GM19351 (cell line): ENCODE measurements around the gene SLFN14.
A peak's percentile ranks its signal among the peaks of the same experiment; 100 is the strongest.
"Not testable (repeated sequence)": the region's sequence is repeated elsewhere in the genome, so short reads cannot be mapped to it uniquely, and the experiment has no call there.

Source experiments
- ATAC-seq: cut with Tn5 transposase; IDR thresholded peaks from one replicate; pipeline ENCODE4 v1.9.1; 2021; ENCODE audit warnings: mild to moderate bottlenecking, moderate library complexity; ENCODE audit not compliant: unreplicated experiment

Gene SLFN14

GRCh38 chr17:35560703-35561102 is at the start of gene SLFN14:
Gene SLFN14, minus strand, starts transcription at chr17:35560819. Its CDS starts 2,757 bp downstream, at chr17:35558062.
- no peak for ATAC-seq

GRCh38 chr17:35609831-35610230 is 49.2 kb upstream of the SLFN14 start:
- no peak for ATAC-seq

- no peak for ATAC-seq
Measured at GRCh38 chr17:35607239-35607847, 46.7 kb upstream of the SLFN14 start.

- no peak for ATAC-seq
Measured at GRCh38 chr17:35605678-35606077, 45.1 kb upstream of the SLFN14 start.

- no peak for ATAC-seq
Measured at GRCh38 chr17:35603674-35604073, 43.1 kb upstream of the SLFN14 start.

GRCh38 chr17:35597604-35598003 is 37.0 kb upstream of the SLFN14 start:
- ATAC-seq, result no peak

GRCh38 chr17:35596530-35597233 is 36.1 kb upstream of the SLFN14 start:
- ATAC-seq, result no peak

- no peak for ATAC-seq
Measured at GRCh38 chr17:35596072-35596471, 35.5 kb upstream of the SLFN14 start.

GRCh38 chr17:35588196-35588920 is 27.7 kb upstream of the SLFN14 start:
- ATAC-seq, result no peak

- peak; percentile 91 for ATAC-seq
Measured at GRCh38 chr17:35587074-35587961, 26.7 kb upstream of the SLFN14 start, which contains the start of gene AP2B1. Gene AP2B1, plus strand, starts transcription at chr17:35587322. Its CDS starts 6,709 bp downstream, at chr17:35594031.

GRCh38 chr17:35586569-35587073 is 26.0 kb upstream of the SLFN14 start:
- ATAC-seq, result no peak

- ATAC-seq, result no peak
Measured at GRCh38 chr17:35584061-35584460, 23.4 kb upstream of the SLFN14 start.

- ATAC-seq, result no peak
Measured at GRCh38 chr17:35578929-35579432, 18.4 kb upstream of the SLFN14 start.

GRCh38 chr17:35578197-35578928 is 17.7 kb upstream of the SLFN14 start, which contains the start of gene PEX12:
Gene PEX12, minus strand, starts transcription at chr17:35578571. Its CDS starts 550 bp downstream, at chr17:35578021.
- ATAC-seq, result peak; percentile 82

- no peak for ATAC-seq
Measured at GRCh38 chr17:35577830-35578196, 17.2 kb upstream of the SLFN14 start.

GRCh38 chr17:35575759-35576158 is 15.1 kb upstream of the SLFN14 start:
- no peak for ATAC-seq

- ATAC-seq, result no peak
Measured at GRCh38 chr17:35569405-35569804, 8.8 kb upstream of the SLFN14 start.

GRCh38 chr17:35568561-35568960 is 7.9 kb upstream of the SLFN14 start:
- no peak for ATAC-seq

- no peak for ATAC-seq
Measured at GRCh38 chr17:35566968-35567367, 6.3 kb upstream of the SLFN14 start.

- ATAC-seq, result not testable (repeated sequence)
Measured at GRCh38 chr17:35563181-35563580, 2.6 kb upstream of the SLFN14 start.
